COR-L47 (cell line): ENCODE results near the gene HSPA12B.

ENCODE experiments used
- DNase-seq: peaks from one replicate; lab custom pipeline; 2025; lab: John Stamatoyannopoulos, UW

HSPA12B gene

GRCh38 chr20:3767110-3767426, 34.6 kb downstream of the HSPA12B start:
- no peak for DNase-seq

- DNase-seq, result peak; percentile 99
These were observed 35.2 kb downstream of the HSPA12B start, which contains the start of gene ADISSP for GRCh38 chr20:3767427-3768341. Gene ADISSP, minus strand, starts transcription at chr20:3767753. Its CDS starts 7,653 bp downstream, at chr20:3760100.

- DNase-seq, result peak; percentile 84
These were observed 36.1 kb downstream of the HSPA12B start for GRCh38 chr20:3768342-3769130.

GRCh38 chr20:3771552-3772058, 39.1 kb downstream of the HSPA12B start:
- DNase-seq, result no peak

- DNase-seq, result no peak
These were observed 43.1 kb downstream of the HSPA12B start for GRCh38 chr20:3775457-3776108.

GRCh38 chr20:3777381-3777715, 44.9 kb downstream of the HSPA12B start:
- DNase-seq, result no peak

- DNase-seq, result peak; percentile 12
These were observed 45.5 kb downstream of the HSPA12B start for GRCh38 chr20:3777716-3778629.

- DNase-seq, result no peak
These were observed 46.5 kb downstream of the HSPA12B start for GRCh38 chr20:3778976-3779375.

GRCh38 chr20:3781153-3781910, 48.8 kb downstream of the HSPA12B start, which contains the start of gene SPEF1:
Gene SPEF1, minus strand, starts transcription at chr20:3781448. Its CDS starts 161 bp downstream, at chr20:3781287.
- DNase-seq, result peak; percentile 91

GRCh38 chr20:3782597-3782996, 50.1 kb downstream of the HSPA12B start:
- DNase-seq, result no peak

- no peak for DNase-seq
These were observed 50.6 kb downstream of the HSPA12B start for GRCh38 chr20:3783068-3783489.

GRCh38 chr20:3783511-3784195, 51.2 kb downstream of the HSPA12B start:
- DNase-seq, result no peak

- no peak for DNase-seq
These were observed 51.9 kb downstream of the HSPA12B start for GRCh38 chr20:3784216-3784853.

GRCh38 chr20:3784863-3785239, 52.4 kb downstream of the HSPA12B start:
- DNase-seq, result no peak

- no peak for DNase-seq
These were observed 53.0 kb downstream of the HSPA12B start for GRCh38 chr20:3785240-3786125.

GRCh38 chr20:3786126-3786484, 53.6 kb downstream of the HSPA12B start:
- peak; percentile 33 for DNase-seq

- peak; percentile 84 for DNase-seq
These were observed 54.3 kb downstream of the HSPA12B start, which contains the start of gene CENPB for GRCh38 chr20:3786665-3787323. Gene CENPB, minus strand, starts transcription at chr20:3786740. Its CDS starts 257 bp downstream, at chr20:3786483.
